Stomach (tissue), 9 donors: Measurements from ENCODE around the gene NACA2. TPM values are rescaled to one million over a fixed set of nuclear protein-coding genes. Genes with fewer than 3 reads are reported as not detected.
A peak's percentile ranks its signal among the peaks of the same experiment; 100 is the strongest.

ENCODE experiments used
- DNase-seq, 2 donors: peaks; one replicate each; pipeline versions ENCODE4 v3.0.0 to v3.0.0-alpha.2; 2013 to 2019
- H3K27ac ChIP-seq, 5 donors: fragments of 200-600 bp in 4 of 5; sonication (generic) in 4 of 5; one replicate each; pipeline ENCODE4 v1.5.1; 2013 to 2019; ENCODE audit warnings: mild to moderate bottlenecking in 1 of 5, moderate library complexity in 1 of 5
- H3K27me3 ChIP-seq, 3 donors: fragments of 200-600 bp; sonication (generic); one replicate each; pipeline ENCODE4 v1.5.1; 2017 to 2019; ENCODE audit warnings: mixed run types in 1 of 3
- H3K36me3 ChIP-seq, 4 donors: fragments of 200-600 bp; sonication (generic); 1 replicate in 3 of 4; 2 replicates in 1 of 4; pipeline ENCODE4 v1.5.1; 2016 to 2019
- H3K4me1 ChIP-seq, 4 donors: fragments of 200-600 bp; sonication (generic); one replicate each; pipeline ENCODE4 v1.5.1; 2016 to 2019
- H3K4me3 ChIP-seq, 4 donors: fragments of 200-600 bp; sonication (generic) in 3 of 4; one replicate each; pipeline ENCODE4 v1.5.1; 2016 to 2019; ENCODE audit warnings: mild to moderate bottlenecking in 1 of 4
- H3K9me3 ChIP-seq, 4 donors: fragments of 200-600 bp; sonication (generic); one replicate each; pipeline ENCODE4 v1.5.1; 2016 to 2019
- EP300 ChIP-seq: sonication (generic); formaldehyde crosslinking; IDR thresholded peaks from one replicate; pipeline ENCODE4 v1.6.1; 2017; ENCODE audit warnings: antibody characterized with exemption
- POLR2A ChIP-seq, 4 donors: fragments of 450-650 bp; IDR thresholded peaks; one replicate each; pipeline ENCODE4 v1.6.1; 2016; ENCODE audit warnings: antibody characterized with exemption in 4 of 4, control low read depth in 2 of 4, mild to moderate bottlenecking in 1 of 4, moderate library complexity in 1 of 4
- POLR2AphosphoS5 ChIP-seq, 3 donors: sonication (generic); formaldehyde crosslinking; IDR thresholded peaks; one replicate each; pipeline ENCODE4 v1.6.1; 2016; ENCODE audit warnings: antibody characterized with exemption in 3 of 3
- WGBS, 5 donors: extraction: QIAGEN DNeasy Blood & Tissue Kit in 3 of 5; methylation state at CpG; one replicate each; pipeline versions ENCODE4 v1.1.5 to v1.1.7; 2013 to 2018; 5-methylcytosine and 5-hydroxymethylcytosine counted together
- intact Hi-C: fragments of 100-400 bp; cut with DNase I; formaldehyde crosslinking; loops from one replicate; pipeline ENCODE4 v1.15.1; 2023; ENCODE audit warnings: low total_unique reads
- polyA plus RNA-seq, 3 donors: library from polyadenylated mRNA; stranded (reverse); fragments of 200-250 nt; gene quantifications; one replicate each; pipeline ENCODE4 v1.2.3, GENCODE V29; 2013
- total RNA-seq, 5 donors: library from RNA; depleted of rRNA; stranded (reverse); fragments of >200 nt; gene quantifications; one replicate each; pipeline versions ENCODE4 v1.1.0 to v1.2.3, GENCODE V29; 2014 to 2016
- TF ChIP-seq, protein P1 (sequence below), 7 experiments: fragments of 450-650 bp in 4 of 7; fragments of 200-600 bp in 3 of 7; sonication (generic) in 3 of 7; IDR thresholded peaks; one replicate each; pipeline ENCODE4 v1.5.1; 2016 to 2019; ENCODE audit warnings: antibody characterized with exemption in 7 of 7, control low read depth in 2 of 7, mild to moderate bottlenecking in 1 of 7
- donor health status: healthy with polysubstance abuse.
- donor health status: Bipolar disorder and iron deficiency.
- donor health status: healthy.

NACA2 gene
- total and polyA plus RNA-seq, 8 donors = 0.28 TPM; not detected in 7

DNA sequence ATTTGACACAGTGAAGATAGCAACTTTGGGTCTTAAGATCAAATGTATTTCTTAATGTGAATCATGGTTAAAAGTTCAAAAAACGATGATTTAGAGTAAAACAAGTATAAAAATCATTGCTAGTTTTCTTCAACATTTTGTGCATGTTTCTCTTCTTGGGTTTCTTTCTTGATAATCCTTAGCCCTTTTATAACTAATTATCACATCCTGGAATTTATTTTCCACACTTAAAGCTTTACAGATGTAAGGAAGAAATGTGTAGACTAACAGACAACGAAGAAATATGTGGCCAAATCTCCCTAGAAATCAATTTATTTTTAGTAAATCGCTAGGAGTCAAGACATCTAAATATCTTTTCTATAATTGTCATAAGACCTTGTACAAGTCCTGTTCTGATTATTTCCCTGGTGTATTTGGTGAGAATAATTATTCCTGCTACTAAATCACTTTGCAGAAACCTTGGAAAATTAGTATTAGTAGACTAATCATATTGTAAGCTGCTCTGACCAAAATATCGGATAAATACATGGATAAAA lies 4.9 kb downstream of the NACA2 start:
- no peaks in the 10 kb centered on the region for H3K36me3 ChIP-seq
- 82 to 91% (median 88%) methylated on average over 4 of the region's 4 CpGs for WGBS, 5 donors
- H3K4me3 ChIP-seq = no peak overlapping the region
- TF ChIP-seq POLR2AphosphoS5 (IDR thresholded peaks at IDR 0.05) = no peak
- no peak for TF ChIP-seq POLR2A (IDR thresholded peaks at IDR 0.05)
- TF ChIP-seq EP300 = no peak
- TF ChIP-seq, protein P1, sequence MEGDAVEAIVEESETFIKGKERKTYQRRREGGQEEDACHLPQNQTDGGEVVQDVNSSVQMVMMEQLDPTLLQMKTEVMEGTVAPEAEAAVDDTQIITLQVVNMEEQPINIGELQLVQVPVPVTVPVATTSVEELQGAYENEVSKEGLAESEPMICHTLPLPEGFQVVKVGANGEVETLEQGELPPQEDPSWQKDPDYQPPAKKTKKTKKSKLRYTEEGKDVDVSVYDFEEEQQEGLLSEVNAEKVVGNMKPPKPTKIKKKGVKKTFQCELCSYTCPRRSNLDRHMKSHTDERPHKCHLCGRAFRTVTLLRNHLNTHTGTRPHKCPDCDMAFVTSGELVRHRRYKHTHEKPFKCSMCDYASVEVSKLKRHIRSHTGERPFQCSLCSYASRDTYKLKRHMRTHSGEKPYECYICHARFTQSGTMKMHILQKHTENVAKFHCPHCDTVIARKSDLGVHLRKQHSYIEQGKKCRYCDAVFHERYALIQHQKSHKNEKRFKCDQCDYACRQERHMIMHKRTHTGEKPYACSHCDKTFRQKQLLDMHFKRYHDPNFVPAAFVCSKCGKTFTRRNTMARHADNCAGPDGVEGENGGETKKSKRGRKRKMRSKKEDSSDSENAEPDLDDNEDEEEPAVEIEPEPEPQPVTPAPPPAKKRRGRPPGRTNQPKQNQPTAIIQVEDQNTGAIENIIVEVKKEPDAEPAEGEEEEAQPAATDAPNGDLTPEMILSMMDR (IDR thresholded peaks at IDR 0.05) = no peak
- intact Hi-C loops = no loop called here
- H3K27ac ChIP-seq = no peak overlapping the region
- no peak for DNase-seq
- H3K9me3 ChIP-seq = no peaks in the 10 kb centered on the region
- peaks cover 0 to 12% (median 5%) of the 10 kb centered on the region in 3 donors for H3K27me3 ChIP-seq
- no peaks in the 10 kb centered on the region for H3K4me1 ChIP-seq

DNA sequence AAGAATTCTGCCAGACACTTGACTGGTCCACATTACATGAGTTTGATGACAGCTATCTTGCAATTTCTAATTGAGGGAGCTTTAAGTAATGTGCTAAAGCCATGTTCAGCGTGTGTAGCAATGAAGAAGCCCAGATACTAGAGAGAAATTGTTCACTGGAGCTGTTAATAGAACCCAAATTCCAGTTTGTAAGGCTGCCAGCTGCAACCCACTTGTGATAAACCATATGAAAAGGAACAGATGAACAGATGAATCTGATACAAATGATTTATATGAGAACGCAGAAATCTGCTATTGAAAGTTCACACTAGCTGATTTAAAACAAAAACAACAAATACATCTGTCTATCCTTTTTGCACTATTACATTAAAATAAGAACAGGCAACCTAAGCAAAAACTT lies 6.2 kb downstream of the NACA2 start:
- H3K9me3 ChIP-seq = no peaks in the 10 kb centered on the region
- no peak for TF ChIP-seq POLR2AphosphoS5 (IDR thresholded peaks at IDR 0.05)
- no peaks in the 10 kb centered on the region for H3K36me3 ChIP-seq
- H3K27me3 ChIP-seq = peaks cover 0 to 6% (median 0%) of the 10 kb centered on the region in 3 donors
- no peak overlapping the region for H3K4me3 ChIP-seq
- no peak overlapping the region for H3K27ac ChIP-seq
- DNase-seq = peak in 1 of 2 donors; percentile 5
- H3K4me1 ChIP-seq = no peaks in the 10 kb centered on the region
- intact Hi-C loops = no loop called here
- WGBS, 5 donors = 64 to 84% (median 78%) methylated on average over 2 of the region's 2 CpGs

DNA sequence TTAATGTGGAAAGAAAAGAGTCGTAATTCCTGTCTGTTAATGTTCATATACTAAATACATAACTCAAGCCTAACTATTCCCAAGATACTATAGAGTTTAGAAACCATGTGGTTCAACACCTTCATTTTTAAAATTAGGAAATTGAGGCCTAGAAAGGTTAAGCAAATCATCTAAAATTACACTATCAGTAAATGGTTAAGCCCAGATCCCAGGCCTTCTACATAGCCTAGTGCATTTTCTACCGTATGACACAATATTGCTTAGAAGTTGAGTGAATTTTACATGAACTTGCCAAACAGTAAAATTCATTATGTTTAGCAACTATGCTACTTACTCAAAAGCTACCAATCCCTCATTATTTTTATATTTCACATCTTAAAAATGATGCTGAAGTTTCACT lies 6.8 kb downstream of the NACA2 start:
- Histone ChIP-seq H3K27me3 (peaks cover 0 to under 1% (median 0%) of the 10 kb centered on the region in 3 donors), H3K36me3 (no peaks in the 10 kb centered on the region), H3K27ac (no peak overlapping the region), H3K9me3 (no peaks in the 10 kb centered on the region), H3K4me1 (no peaks in the 10 kb centered on the region), H3K4me3 (no peak overlapping the region)
- WGBS, 5 donors = 73 to 88% (median 83%) methylated on average over 2 of the region's 2 CpGs
- no peak for DNase-seq
- TF ChIP-seq, protein P1 (IDR thresholded peaks at IDR 0.05) = no peak
- TF ChIP-seq EP300 (no peak), POLR2A (IDR thresholded peaks at IDR 0.05) (no peak), POLR2AphosphoS5 (IDR thresholded peaks at IDR 0.05) (no peak)
- intact Hi-C loops = no loop called here

DNA sequence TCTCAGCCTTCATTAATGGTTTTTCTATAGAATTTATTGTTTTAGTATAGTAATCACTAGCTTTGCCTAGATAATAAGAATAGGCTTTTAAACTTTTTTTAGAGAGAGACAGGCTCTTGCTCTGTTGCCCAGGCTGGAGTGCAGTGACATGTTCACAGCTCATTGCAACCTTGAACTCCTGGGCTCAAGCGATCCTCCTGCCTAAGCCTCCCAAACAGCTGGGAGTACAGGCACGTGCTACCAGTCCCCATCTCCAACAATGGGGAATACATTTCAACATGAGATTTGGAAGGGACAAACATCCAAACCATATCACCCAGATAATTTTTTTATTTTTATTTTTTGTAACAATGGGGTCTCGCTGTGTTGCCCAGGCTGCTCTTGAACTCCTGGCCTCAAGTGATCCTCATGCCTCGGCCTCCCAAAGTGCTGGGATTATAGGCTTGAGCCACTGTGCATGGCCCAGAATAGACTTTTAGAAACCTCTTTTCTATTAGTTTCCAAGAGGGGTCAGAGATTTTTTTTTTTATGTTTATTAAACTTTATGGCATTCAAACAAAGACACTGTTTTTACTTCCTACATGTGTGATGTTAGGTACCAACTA lies 7.3 kb downstream of the NACA2 start:
- Histone ChIP-seq H3K9me3 (no peaks in the 10 kb centered on the region), H3K27me3 (no peaks in the 10 kb centered on the region), H3K27ac (no peak overlapping the region), H3K36me3 (no peaks in the 10 kb centered on the region), H3K4me3 (no peak overlapping the region), H3K4me1 (no peaks in the 10 kb centered on the region)
- WGBS, 5 donors = 90 to 99% (median 95%) methylated on average over 4 of the region's 4 CpGs
- intact Hi-C loops = no loop called here
- no peak for DNase-seq
- TF ChIP-seq EP300 = no peak
- TF ChIP-seq POLR2A (IDR thresholded peaks at IDR 0.05) = no peak
- no peak for TF ChIP-seq POLR2AphosphoS5 (IDR thresholded peaks at IDR 0.05)
- TF ChIP-seq, protein P1 (IDR thresholded peaks at IDR 0.05) = no peak

DNA sequence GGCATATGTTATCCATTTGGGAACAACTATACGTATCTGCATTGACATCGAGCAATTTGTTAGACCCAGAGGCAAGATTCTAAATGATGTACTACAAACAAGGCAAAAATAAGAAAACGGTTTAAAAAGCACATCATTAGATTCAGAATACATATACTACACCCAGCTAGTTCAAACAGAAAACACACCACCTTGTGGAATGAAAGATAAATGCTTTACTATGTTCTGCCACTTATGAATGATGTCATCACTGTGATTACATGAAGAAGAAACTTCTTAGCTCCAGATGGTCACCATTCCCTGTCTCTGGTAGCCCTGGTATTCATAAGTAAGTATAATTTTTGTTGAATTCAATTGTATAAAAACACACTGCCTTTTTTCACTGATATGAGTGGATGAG lies 7.8 kb downstream of the NACA2 start:
- no peak for TF ChIP-seq POLR2A (IDR thresholded peaks at IDR 0.05)
- TF ChIP-seq, protein P1 (IDR thresholded peaks at IDR 0.05) = peak in 1 of 7 experiments; percentile 27
- WGBS, 5 donors = 61 to 69% (median 67%) methylated on average over 3 of the region's 3 CpGs

More for the DNA sequence above, 7.8 kb downstream of the NACA2 start:
- Histone ChIP-seq H3K36me3 (no peaks in the 10 kb centered on the region), H3K27me3 (no peaks in the 10 kb centered on the region), H3K9me3 (no peaks in the 10 kb centered on the region), H3K4me3 (no peak overlapping the region), H3K4me1 (no peaks in the 10 kb centered on the region), H3K27ac (no peak overlapping the region)
- peak in 1 of 2 donors; percentile 61 for DNase-seq
- intact Hi-C loops = no loop called here
